K562 (cell line): ENCODE measurements around the gene FAAH. TPM values are rescaled to one million over a fixed set of nuclear protein-coding genes. Genes with fewer than 3 reads are reported as not detected.
A peak's percentile ranks its signal among the peaks of the same experiment; 100 is the strongest.

Source experiments
- CHD7 ChIP-seq: fragments of 200-600 bp; sonication (generic); IDR thresholded peaks from one replicate; pipeline ENCODE4 v1.6.1; 2012; ENCODE audit warnings: mild to moderate bottlenecking, low read depth, low read length, inconsistent platforms
- EZH2 ChIP-seq: IDR thresholded peaks from 2 replicates; pipeline ENCODE4 v1.6.1; 2012; ENCODE audit warnings: low read depth, mild to moderate bottlenecking, inconsistent platforms, low read length, borderline replicate concordance
- GATA2 ChIP-seq: sonication (generic); formaldehyde crosslinking; IDR thresholded peaks from 2 replicates; pipeline ENCODE4 v1.4.0; 2020; ENCODE audit warnings: mild to moderate bottlenecking, missing genetic modification reagents
- HEY1 ChIP-seq: fragments of 250-450 bp; sonication (Bioruptor Pico); IDR thresholded peaks from 2 replicates; pipeline ENCODE4 v1.5.0; 2020; ENCODE audit warnings: mild to moderate bottlenecking, moderate library complexity, borderline replicate concordance
- KAT7 ChIP-seq: sonication (generic); formaldehyde crosslinking; IDR thresholded peaks from 2 replicates; pipeline ENCODE4 v1.8.0; 2022; ENCODE audit warnings: missing genetic modification reagents, mild to moderate bottlenecking, borderline replicate concordance
- MCM3 ChIP-seq: fragments of 450-650 bp; IDR thresholded peaks from 2 replicates; pipeline ENCODE4 v1.6.1; 2016
- MECOM ChIP-seq: fragments of 250-450 bp; sonication (Bioruptor Pico); IDR thresholded peaks from 2 replicates; pipeline ENCODE4 v1.8.0; 2022; ENCODE audit warnings: inconsistent platforms
- NFATC3 ChIP-seq: fragments of 450-650 bp; IDR thresholded peaks from 2 replicates; pipeline ENCODE4 v1.6.1; 2017; ENCODE audit warnings: mild to moderate bottlenecking
- POLR2AphosphoS2 ChIP-seq: IDR thresholded peaks from 2 replicates; pipeline ENCODE4 v1.6.1; 2012; ENCODE audit warnings: low read length, improper control_type of control experiment
- RAD51 ChIP-seq: fragments of 450-650 bp; IDR thresholded peaks from 2 replicates; pipeline ENCODE4 v1.7.1; 2016; ENCODE audit warnings: low read depth, mild to moderate bottlenecking, borderline replicate concordance
- RFX7 ChIP-seq: fragments of 250-450 bp; sonication (Bioruptor Pico); IDR thresholded peaks from 2 replicates; pipeline ENCODE4 v1.5.1; 2021; ENCODE audit warnings: mild to moderate bottlenecking
- STAT5A ChIP-seq: IDR thresholded peaks from 2 replicates; pipeline ENCODE4 v1.6.1; 2012; ENCODE audit warnings: low read length, inconsistent platforms, borderline replicate concordance
- TAF15 ChIP-seq: fragments of 200-400 bp; formaldehyde crosslinking; IDR thresholded peaks from 2 replicates; pipeline ENCODE4 v1.6.1; 2017; ENCODE audit warnings: mild to moderate bottlenecking, low read depth, low read length, moderate library complexity
- THAP12 ChIP-seq: fragments of 250-450 bp; sonication (Bioruptor Pico); IDR thresholded peaks from 2 replicates; pipeline ENCODE4 v1.9.0; 2021; ENCODE audit warnings: mild to moderate bottlenecking, inconsistent platforms
- ZFP1 ChIP-seq: fragments of 450-650 bp; formaldehyde crosslinking; IDR thresholded peaks from 2 replicates; pipeline ENCODE4 v1.4.0; 2020; ENCODE audit warnings: mild to moderate bottlenecking, mixed read lengths
- ZNF445 ChIP-seq: fragments of 250-450 bp; sonication (Bioruptor Pico); IDR thresholded peaks from 2 replicates; pipeline ENCODE4 v1.4.0; 2020; ENCODE audit warnings: low read depth, mild to moderate bottlenecking, moderate library complexity
- polyA plus RNA-seq, 8 experiments: library from polyadenylated mRNA; depleted of rRNA in 4 of 8; stranded (reverse) in 5 of 8; unstranded in 3 of 8; fragments of >200 nt; fragmentation: Nextera tagmentation in 2 of 8; fragmentation: Illumina TruSeq in 1 of 8; extraction: Ambion mirVana in 2 of 8; extraction: Trizol in 1 of 8; gene quantifications; 2 replicates each; pipeline versions ENCODE4 v1.2.1 to v1.2.3, GENCODE V29; 2011 to 2014; ENCODE audit warnings: inconsistent platforms in 1 of 8, missing spikeins in 1 of 8
- total RNA-seq, 7 experiments: library from RNA; depleted of rRNA in 6 of 7; stranded (reverse); fragments of >200 nt in 6 of 7; fragmentation: Illumina TruSeq in 2 of 7; extraction: Trizol in 2 of 7; gene quantifications; 2 replicates each; pipeline versions ENCODE4 v1.2.1 to v1.2.3, GENCODE V29; 2011 to 2021; ENCODE audit warnings: low replicate concordance in 1 of 7

FAAH gene
- total and polyA plus RNA-seq, 9 of the 15 experiments (the other 6 are each of a cell fraction or from before 2014, with no cell fraction given): 0.06 to 1.1 (median 0.32) TPM

GRCh38 chr1:46421739-46422138, 27.6 kb downstream of the FAAH start (continued):
- no peak for TF ChIP-seq HEY1 (CRISPR knock-in tag)
- no peak for TF ChIP-seq TAF15
- no peak for TF ChIP-seq POLR2AphosphoS2
- TF ChIP-seq EZH2: no peak
- no peak for TF ChIP-seq STAT5A
- no peak for TF ChIP-seq THAP12
- TF ChIP-seq ZFP1 (CRISPR knock-in tag): no peak
- TF ChIP-seq RFX7 (CRISPR knock-in tag): 0 out of 2 replicates have a peak, but pooled peaks have one; percentile 26
- TF ChIP-seq GATA2 (CRISPR knock-in tag): peak; percentile 75
- TF ChIP-seq MCM3: no peak
- peak; percentile 49; the same call in 1 of the 2 replicates for TF ChIP-seq RAD51
- TF ChIP-seq ZNF445 (CRISPR knock-in tag): no peak
- TF ChIP-seq MECOM (CRISPR knock-in tag): no peak
- no peak for TF ChIP-seq KAT7 (CRISPR knock-in tag)
- no peak for TF ChIP-seq NFATC3
- TF ChIP-seq CHD7: no peak
